ENCODE results near the gene EPC2.

The EPC2 gene

DNA sequence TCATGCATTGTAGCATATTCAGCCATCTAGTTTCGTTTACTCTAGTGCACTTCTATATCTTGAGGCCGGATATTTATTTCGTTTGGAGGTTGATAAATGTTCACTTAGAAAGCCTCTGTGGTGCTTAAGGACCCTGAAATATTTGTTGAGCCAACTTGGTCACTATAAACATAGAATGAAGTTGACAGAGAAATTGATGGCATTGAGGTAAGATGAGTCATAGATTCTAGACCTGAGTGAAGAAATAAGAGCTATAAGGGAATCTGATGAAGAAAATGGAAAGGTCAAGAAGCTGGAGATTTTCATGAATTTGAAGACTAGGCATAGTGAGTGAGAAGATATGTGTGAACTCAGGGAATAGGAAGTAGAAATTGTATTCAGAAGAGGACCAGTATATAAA, 35.9 kb downstream of the EPC2 start:
- POLR2A ChIA-PET = interaction anchor here (0.6 kb wide), 1 partner anchor 35 kb away, joined by 6 read pairs; no protein-coding TSS in a partner anchor
- H3K4me3 ChIP-seq (ENCODE audit: low read depth, low read length) = no peak overlapping the region
- no peak overlapping the region for H3K27ac ChIP-seq (ENCODE audit: extremely low read depth, low read depth, low read length)
- TF ChIP-seq FEZF1 (tag by site-specific recombination; IDR thresholded peaks at IDR 0.05) (no peak), KLF7 (tag by site-specific recombination; IDR thresholded peaks at IDR 0.05; ENCODE audit: borderline replicate concordance) (no peak), ZNF664 (tag by site-specific recombination; IDR thresholded peaks at IDR 0.05) (no peak), ZNF514 (tag by site-specific recombination; IDR thresholded peaks at IDR 0.05) (no peak), ZNF670 (tag by site-specific recombination; IDR thresholded peaks at IDR 0.05; ENCODE audit: low read depth) (no peak), ZNF335 (tag by site-specific recombination; conservative IDR thresholded peaks at IDR 0.05) (no peak), ZNF248 (tag by site-specific recombination; IDR thresholded peaks at IDR 0.05) (no peak)
- TF ChIP-seq, protein P1, sequence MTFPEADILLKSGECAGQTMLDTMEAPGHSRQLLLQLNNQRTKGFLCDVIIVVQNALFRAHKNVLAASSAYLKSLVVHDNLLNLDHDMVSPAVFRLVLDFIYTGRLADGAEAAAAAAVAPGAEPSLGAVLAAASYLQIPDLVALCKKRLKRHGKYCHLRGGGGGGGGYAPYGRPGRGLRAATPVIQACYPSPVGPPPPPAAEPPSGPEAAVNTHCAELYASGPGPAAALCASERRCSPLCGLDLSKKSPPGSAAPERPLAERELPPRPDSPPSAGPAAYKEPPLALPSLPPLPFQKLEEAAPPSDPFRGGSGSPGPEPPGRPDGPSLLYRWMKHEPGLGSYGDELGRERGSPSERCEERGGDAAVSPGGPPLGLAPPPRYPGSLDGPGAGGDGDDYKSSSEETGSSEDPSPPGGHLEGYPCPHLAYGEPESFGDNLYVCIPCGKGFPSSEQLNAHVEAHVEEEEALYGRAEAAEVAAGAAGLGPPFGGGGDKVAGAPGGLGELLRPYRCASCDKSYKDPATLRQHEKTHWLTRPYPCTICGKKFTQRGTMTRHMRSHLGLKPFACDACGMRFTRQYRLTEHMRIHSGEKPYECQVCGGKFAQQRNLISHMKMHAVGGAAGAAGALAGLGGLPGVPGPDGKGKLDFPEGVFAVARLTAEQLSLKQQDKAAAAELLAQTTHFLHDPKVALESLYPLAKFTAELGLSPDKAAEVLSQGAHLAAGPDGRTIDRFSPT (tag by site-specific recombination; IDR thresholded peaks at IDR 0.05) = no peak
- TF ChIP-seq, protein P2, sequence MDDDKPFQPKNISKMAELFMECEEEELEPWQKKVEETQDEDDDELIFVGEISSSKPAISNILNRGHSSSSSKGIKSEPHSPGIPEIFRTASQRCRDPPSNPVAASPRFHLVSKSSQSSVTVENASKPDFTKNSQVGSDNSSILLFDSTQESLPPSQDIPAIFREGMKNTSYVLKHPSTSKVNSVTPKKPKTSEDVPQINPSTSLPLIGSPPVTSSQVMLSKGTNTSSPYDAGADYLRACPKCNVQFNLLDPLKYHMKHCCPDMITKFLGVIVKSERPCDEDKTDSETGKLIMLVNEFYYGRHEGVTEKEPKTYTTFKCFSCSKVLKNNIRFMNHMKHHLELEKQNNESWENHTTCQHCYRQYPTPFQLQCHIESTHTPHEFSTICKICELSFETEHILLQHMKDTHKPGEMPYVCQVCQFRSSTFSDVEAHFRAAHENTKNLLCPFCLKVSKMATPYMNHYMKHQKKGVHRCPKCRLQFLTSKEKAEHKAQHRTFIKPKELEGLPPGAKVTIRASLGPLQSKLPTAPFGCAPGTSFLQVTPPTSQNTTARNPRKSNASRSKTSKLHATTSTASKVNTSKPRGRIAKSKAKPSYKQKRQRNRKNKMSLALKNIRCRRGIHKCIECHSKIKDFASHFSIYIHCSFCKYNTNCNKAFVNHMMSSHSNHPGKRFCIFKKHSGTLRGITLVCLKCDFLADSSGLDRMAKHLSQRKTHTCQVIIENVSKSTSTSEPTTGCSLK (tag by site-specific recombination; IDR thresholded peaks at IDR 0.05) = no peak
- TF ChIP-seq, protein P3, sequence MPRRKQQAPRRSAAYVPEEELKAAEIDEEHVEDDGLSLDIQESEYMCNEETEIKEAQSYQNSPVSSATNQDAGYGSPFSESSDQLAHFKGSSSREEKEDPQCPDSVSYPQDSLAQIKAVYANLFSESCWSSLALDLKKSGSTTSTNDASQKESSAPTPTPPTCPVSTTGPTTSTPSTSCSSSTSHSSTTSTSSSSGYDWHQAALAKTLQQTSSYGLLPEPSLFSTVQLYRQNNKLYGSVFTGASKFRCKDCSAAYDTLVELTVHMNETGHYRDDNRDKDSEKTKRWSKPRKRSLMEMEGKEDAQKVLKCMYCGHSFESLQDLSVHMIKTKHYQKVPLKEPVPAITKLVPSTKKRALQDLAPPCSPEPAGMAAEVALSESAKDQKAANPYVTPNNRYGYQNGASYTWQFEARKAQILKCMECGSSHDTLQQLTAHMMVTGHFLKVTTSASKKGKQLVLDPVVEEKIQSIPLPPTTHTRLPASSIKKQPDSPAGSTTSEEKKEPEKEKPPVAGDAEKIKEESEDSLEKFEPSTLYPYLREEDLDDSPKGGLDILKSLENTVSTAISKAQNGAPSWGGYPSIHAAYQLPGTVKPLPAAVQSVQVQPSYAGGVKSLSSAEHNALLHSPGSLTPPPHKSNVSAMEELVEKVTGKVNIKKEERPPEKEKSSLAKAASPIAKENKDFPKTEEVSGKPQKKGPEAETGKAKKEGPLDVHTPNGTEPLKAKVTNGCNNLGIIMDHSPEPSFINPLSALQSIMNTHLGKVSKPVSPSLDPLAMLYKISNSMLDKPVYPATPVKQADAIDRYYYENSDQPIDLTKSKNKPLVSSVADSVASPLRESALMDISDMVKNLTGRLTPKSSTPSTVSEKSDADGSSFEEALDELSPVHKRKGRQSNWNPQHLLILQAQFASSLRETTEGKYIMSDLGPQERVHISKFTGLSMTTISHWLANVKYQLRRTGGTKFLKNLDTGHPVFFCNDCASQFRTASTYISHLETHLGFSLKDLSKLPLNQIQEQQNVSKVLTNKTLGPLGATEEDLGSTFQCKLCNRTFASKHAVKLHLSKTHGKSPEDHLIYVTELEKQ (tag by site-specific recombination; IDR thresholded peaks at IDR 0.05; ENCODE audit: borderline replicate concordance) = no peak
- TF ChIP-seq, protein P4, sequence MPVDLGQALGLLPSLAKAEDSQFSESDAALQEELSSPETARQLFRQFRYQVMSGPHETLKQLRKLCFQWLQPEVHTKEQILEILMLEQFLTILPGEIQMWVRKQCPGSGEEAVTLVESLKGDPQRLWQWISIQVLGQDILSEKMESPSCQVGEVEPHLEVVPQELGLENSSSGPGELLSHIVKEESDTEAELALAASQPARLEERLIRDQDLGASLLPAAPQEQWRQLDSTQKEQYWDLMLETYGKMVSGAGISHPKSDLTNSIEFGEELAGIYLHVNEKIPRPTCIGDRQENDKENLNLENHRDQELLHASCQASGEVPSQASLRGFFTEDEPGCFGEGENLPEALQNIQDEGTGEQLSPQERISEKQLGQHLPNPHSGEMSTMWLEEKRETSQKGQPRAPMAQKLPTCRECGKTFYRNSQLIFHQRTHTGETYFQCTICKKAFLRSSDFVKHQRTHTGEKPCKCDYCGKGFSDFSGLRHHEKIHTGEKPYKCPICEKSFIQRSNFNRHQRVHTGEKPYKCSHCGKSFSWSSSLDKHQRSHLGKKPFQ (tag by site-specific recombination; IDR thresholded peaks at IDR 0.05) = no peak
- H3K36me3 ChIP-seq (ENCODE audit: control insufficient read depth in 2 of 2, insufficient read depth in 1 of 2, low read length in 2 of 2) = no peaks in the 10 kb centered on the region
- no peaks in the 10 kb centered on the region for H3K9me3 ChIP-seq (ENCODE audit: control insufficient read depth, insufficient read depth, low read depth, low read length)
- CTCF ChIA-PET = no interaction called here
- peaks cover 12% of the 10 kb centered on the region for H3K4me1 ChIP-seq (ENCODE audit: control insufficient read depth, insufficient read depth, low read length)

DNA sequence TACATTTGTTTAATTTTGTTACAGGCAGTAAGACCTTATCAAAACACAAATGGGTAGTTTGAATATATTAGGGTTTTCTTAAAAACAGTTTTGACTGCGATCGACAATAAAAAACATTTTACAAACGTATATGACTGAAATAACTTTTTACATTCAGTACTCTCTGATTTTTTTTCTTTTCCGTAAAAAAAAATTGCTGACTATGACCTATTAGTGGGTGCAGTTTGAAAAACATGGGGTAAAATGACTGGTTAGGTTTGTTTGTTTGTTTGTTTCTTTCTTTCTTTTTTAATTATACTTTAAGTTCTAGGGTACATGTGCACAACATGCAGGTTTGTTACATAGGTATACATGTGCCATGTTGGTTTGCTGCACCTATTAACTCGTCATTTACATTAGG, 36.9 kb downstream of the EPC2 start:
- Histone ChIP-seq H3K27ac (ENCODE audit: extremely low read depth, low read depth, low read length) (no peak overlapping the region), H3K9me3 (ENCODE audit: control insufficient read depth, insufficient read depth, low read depth, low read length) (no peaks in the 10 kb centered on the region), H3K4me1 (ENCODE audit: control insufficient read depth, insufficient read depth, low read length) (peaks cover 5% of the 10 kb centered on the region; the same call in 1 of the 2 replicates), H3K36me3 (ENCODE audit: control insufficient read depth in 2 of 2, insufficient read depth in 1 of 2, low read length in 2 of 2) (no peaks in the 10 kb centered on the region), H3K4me3 (ENCODE audit: low read depth, low read length) (no peak overlapping the region)
- POLR2A ChIA-PET = no interaction called here
- CTCF ChIA-PET = no interaction called here
- TF ChIP-seq, protein P5, sequence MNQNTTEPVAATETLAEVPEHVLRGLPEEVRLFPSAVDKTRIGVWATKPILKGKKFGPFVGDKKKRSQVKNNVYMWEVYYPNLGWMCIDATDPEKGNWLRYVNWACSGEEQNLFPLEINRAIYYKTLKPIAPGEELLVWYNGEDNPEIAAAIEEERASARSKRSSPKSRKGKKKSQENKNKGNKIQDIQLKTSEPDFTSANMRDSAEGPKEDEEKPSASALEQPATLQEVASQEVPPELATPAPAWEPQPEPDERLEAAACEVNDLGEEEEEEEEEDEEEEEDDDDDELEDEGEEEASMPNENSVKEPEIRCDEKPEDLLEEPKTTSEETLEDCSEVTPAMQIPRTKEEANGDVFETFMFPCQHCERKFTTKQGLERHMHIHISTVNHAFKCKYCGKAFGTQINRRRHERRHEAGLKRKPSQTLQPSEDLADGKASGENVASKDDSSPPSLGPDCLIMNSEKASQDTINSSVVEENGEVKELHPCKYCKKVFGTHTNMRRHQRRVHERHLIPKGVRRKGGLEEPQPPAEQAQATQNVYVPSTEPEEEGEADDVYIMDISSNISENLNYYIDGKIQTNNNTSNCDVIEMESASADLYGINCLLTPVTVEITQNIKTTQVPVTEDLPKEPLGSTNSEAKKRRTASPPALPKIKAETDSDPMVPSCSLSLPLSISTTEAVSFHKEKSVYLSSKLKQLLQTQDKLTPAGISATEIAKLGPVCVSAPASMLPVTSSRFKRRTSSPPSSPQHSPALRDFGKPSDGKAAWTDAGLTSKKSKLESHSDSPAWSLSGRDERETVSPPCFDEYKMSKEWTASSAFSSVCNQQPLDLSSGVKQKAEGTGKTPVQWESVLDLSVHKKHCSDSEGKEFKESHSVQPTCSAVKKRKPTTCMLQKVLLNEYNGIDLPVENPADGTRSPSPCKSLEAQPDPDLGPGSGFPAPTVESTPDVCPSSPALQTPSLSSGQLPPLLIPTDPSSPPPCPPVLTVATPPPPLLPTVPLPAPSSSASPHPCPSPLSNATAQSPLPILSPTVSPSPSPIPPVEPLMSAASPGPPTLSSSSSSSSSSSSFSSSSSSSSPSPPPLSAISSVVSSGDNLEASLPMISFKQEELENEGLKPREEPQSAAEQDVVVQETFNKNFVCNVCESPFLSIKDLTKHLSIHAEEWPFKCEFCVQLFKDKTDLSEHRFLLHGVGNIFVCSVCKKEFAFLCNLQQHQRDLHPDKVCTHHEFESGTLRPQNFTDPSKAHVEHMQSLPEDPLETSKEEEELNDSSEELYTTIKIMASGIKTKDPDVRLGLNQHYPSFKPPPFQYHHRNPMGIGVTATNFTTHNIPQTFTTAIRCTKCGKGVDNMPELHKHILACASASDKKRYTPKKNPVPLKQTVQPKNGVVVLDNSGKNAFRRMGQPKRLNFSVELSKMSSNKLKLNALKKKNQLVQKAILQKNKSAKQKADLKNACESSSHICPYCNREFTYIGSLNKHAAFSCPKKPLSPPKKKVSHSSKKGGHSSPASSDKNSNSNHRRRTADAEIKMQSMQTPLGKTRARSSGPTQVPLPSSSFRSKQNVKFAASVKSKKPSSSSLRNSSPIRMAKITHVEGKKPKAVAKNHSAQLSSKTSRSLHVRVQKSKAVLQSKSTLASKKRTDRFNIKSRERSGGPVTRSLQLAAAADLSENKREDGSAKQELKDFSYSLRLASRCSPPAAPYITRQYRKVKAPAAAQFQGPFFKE (tag by site-specific recombination; IDR thresholded peaks at IDR 0.05; ENCODE audit: borderline replicate concordance) = no peak
- TF ChIP-seq ZNF624 (tag by site-specific recombination; IDR thresholded peaks at IDR 0.05) = no peak
- no peak for TF ChIP-seq ZNF157 (tag by site-specific recombination; IDR thresholded peaks at IDR 0.05)
- no peak for TF ChIP-seq ZNF664 (tag by site-specific recombination; IDR thresholded peaks at IDR 0.05)
- TF ChIP-seq RBAK (tag by site-specific recombination; IDR thresholded peaks at IDR 0.05) = no peak
- TF ChIP-seq ZNF521 (tag by site-specific recombination; IDR thresholded peaks at IDR 0.05) = no peak
- TF ChIP-seq ZNF324 (tag by site-specific recombination; IDR thresholded peaks at IDR 0.05) = no peak
- no peak for TF ChIP-seq ZNF239 (tag by site-specific recombination; IDR thresholded peaks at IDR 0.05)
- TF ChIP-seq ZNF248 (tag by site-specific recombination; IDR thresholded peaks at IDR 0.05) = no peak
- TF ChIP-seq ZNF311 (tag by site-specific recombination; IDR thresholded peaks at IDR 0.05; ENCODE audit: borderline replicate concordance) = no peak

All from HEK293 (cell line).